Vagina (tissue), 2 donors: ENCODE results near the gene FMNL2. TPM values are rescaled to one million over a fixed set of nuclear protein-coding genes. Genes with fewer than 3 reads are reported as not detected.

Experiments
- DNase-seq, 2 donors: peaks; one replicate each; pipeline ENCODE4 v3.0.0-alpha.2; 2017; ENCODE audit errors: extremely low spot score in 2 of 2
- H3K27ac ChIP-seq: fragments of 200-600 bp; sonication (generic); one replicate; pipeline ENCODE4 v1.5.1; 2019
- H3K27me3 ChIP-seq: fragments of 200-600 bp; sonication (generic); one replicate; pipeline ENCODE4 v1.5.1; 2019
- H3K36me3 ChIP-seq, 2 donors: fragments of 200-600 bp; sonication (generic); one replicate each; pipeline ENCODE4 v1.5.1; 2017 to 2019
- H3K4me1 ChIP-seq: fragments of 200-600 bp; sonication (generic); one replicate; pipeline ENCODE4 v1.5.1; 2019
- H3K4me3 ChIP-seq, 2 donors: fragments of 200-600 bp; sonication (generic); 1 replicate in 1 of 2; 2 replicates in 1 of 2; pipeline ENCODE4 v1.5.1; 2016 to 2019
- H3K9me3 ChIP-seq: fragments of 200-600 bp; sonication (generic); one replicate; pipeline ENCODE4 v1.5.1; 2019
- CTCF ChIP-seq, 3 experiments: fragments of 450-650 bp in 2 of 3; fragments of 200-600 bp in 1 of 3; sonication (generic) in 1 of 3; IDR thresholded peaks; one replicate each; pipeline ENCODE4 v1.5.1; 2017 to 2019; ENCODE audit warnings: antibody characterized with exemption in 3 of 3, mild to moderate bottlenecking in 2 of 3, moderate library complexity in 2 of 3
- POLR2A ChIP-seq, 2 donors: fragments of 450-650 bp; IDR thresholded peaks; one replicate each; pipeline ENCODE4 v1.6.1; 2017; ENCODE audit warnings: antibody characterized with exemption in 2 of 2, mild to moderate bottlenecking in 2 of 2, moderate library complexity in 2 of 2
- POLR2AphosphoS5 ChIP-seq, 2 donors: sonication (generic); formaldehyde crosslinking; IDR thresholded peaks; one replicate each; pipeline ENCODE4 v1.9.0; 2017; ENCODE audit warnings: antibody characterized with exemption in 2 of 2, mild to moderate bottlenecking in 2 of 2, low read depth in 1 of 2; ENCODE audit not compliant: insufficient read depth in 1 of 2
- intact Hi-C: fragments of 100-400 bp; cut with DNase I; formaldehyde crosslinking; loops from one replicate; pipeline ENCODE4 v1.15.1; 2023
- total RNA-seq: library from RNA; depleted of rRNA; stranded (reverse); fragments of >200 nt; gene quantifications from one replicate; pipeline ENCODE4 v1.2.3, GENCODE V29; 2016

Gene FMNL2
- total RNA-seq, 1 donor from 2014 or later: 35.4 TPM

- Histone ChIP-seq H3K27ac (no peak overlapping the region), H3K9me3 (no peaks in the 10 kb centered on the region), H3K27me3 (no peaks in the 10 kb centered on the region), H3K36me3 (peaks cover 0 to 11% of the 10 kb centered on the region in 2 donors), H3K4me1 (no peaks in the 10 kb centered on the region), H3K4me3 (no peak overlapping the region)
- DNase-seq: no peak
- TF ChIP-seq POLR2AphosphoS5 (IDR thresholded peaks at IDR 0.05; ENCODE audit: insufficient read depth in 1 of 2, low read depth in 1 of 2) (no peak), CTCF (IDR thresholded peaks at IDR 0.05) (no peak), POLR2A (IDR thresholded peaks at IDR 0.05) (no peak)
- intact Hi-C loops: no loop called here
These were observed 289.8 kb downstream of the FMNL2 start for GRCh38 chr2:152624805-152625204.

GRCh38 chr2:152626911-152627339 is 292.0 kb downstream of the FMNL2 start:
- DNase-seq: no peak
- TF ChIP-seq POLR2AphosphoS5 (IDR thresholded peaks at IDR 0.05; ENCODE audit: insufficient read depth in 1 of 2, low read depth in 1 of 2): no peak
- TF ChIP-seq CTCF (IDR thresholded peaks at IDR 0.05): no peak
- TF ChIP-seq POLR2A (IDR thresholded peaks at IDR 0.05): no peak
- no peaks in the 10 kb centered on the region for H3K27me3 ChIP-seq
- intact Hi-C loops: no loop called here
- no peaks in the 10 kb centered on the region for H3K9me3 ChIP-seq
- H3K4me1 ChIP-seq: no peaks in the 10 kb centered on the region
- peaks cover 0 to 16% of the 10 kb centered on the region in 2 donors for H3K36me3 ChIP-seq
- H3K27ac ChIP-seq: no peak overlapping the region
- no peak overlapping the region for H3K4me3 ChIP-seq

- H3K4me3 ChIP-seq: no peak overlapping the region
- H3K4me1 ChIP-seq: no peaks in the 10 kb centered on the region
- TF ChIP-seq POLR2A (IDR thresholded peaks at IDR 0.05) (no peak), CTCF (IDR thresholded peaks at IDR 0.05) (peak; percentile 5 to 47 (median 10))
- H3K36me3 ChIP-seq: peaks cover 0 to 22% of the 10 kb centered on the region in 2 donors
- H3K9me3 ChIP-seq: no peaks in the 10 kb centered on the region
- no peaks in the 10 kb centered on the region for H3K27me3 ChIP-seq
- intact Hi-C loops: no loop called here
- no peak for DNase-seq
- no peak overlapping the region for H3K27ac ChIP-seq
These were observed 292.5 kb downstream of the FMNL2 start for GRCh38 chr2:152627351-152627957.

- no peak for DNase-seq
- Histone ChIP-seq H3K9me3 (no peaks in the 10 kb centered on the region), H3K27me3 (no peaks in the 10 kb centered on the region), H3K4me1 (no peaks in the 10 kb centered on the region), H3K4me3 (no peak overlapping the region), H3K36me3 (peaks cover 0 to 30% of the 10 kb centered on the region in 2 donors), H3K27ac (no peak overlapping the region)
- TF ChIP-seq CTCF (IDR thresholded peaks at IDR 0.05): no peak
- TF ChIP-seq POLR2A (IDR thresholded peaks at IDR 0.05): no peak
- no peak for TF ChIP-seq POLR2AphosphoS5 (IDR thresholded peaks at IDR 0.05; ENCODE audit: insufficient read depth in 1 of 2, low read depth in 1 of 2)
- intact Hi-C loops: no loop called here
These were observed 294.2 kb downstream of the FMNL2 start for GRCh38 chr2:152629202-152629601.

GRCh38 chr2:152630466-152630865 is 295.5 kb downstream of the FMNL2 start:
- no peaks in the 10 kb centered on the region for H3K4me1 ChIP-seq
- no peak for TF ChIP-seq POLR2A (IDR thresholded peaks at IDR 0.05)
- no peak for TF ChIP-seq POLR2AphosphoS5 (IDR thresholded peaks at IDR 0.05; ENCODE audit: insufficient read depth in 1 of 2, low read depth in 1 of 2)
- TF ChIP-seq CTCF (IDR thresholded peaks at IDR 0.05): no peak
- H3K4me3 ChIP-seq: no peak overlapping the region
- no peaks in the 10 kb centered on the region for H3K9me3 ChIP-seq
- DNase-seq: no peak
- H3K36me3 ChIP-seq: peaks cover 0 to 30% of the 10 kb centered on the region in 2 donors
- intact Hi-C loops: no loop called here
- no peaks in the 10 kb centered on the region for H3K27me3 ChIP-seq
- H3K27ac ChIP-seq: no peak overlapping the region
